Measurements from ENCODE around the gene KRTAP9-3. TPM values are rescaled to one million over a fixed set of nuclear protein-coding genes. Genes with fewer than 3 reads are reported as not detected.

The KRTAP9-3 gene
- polyA plus RNA-seq, 3 donors, result not detected

DNA sequence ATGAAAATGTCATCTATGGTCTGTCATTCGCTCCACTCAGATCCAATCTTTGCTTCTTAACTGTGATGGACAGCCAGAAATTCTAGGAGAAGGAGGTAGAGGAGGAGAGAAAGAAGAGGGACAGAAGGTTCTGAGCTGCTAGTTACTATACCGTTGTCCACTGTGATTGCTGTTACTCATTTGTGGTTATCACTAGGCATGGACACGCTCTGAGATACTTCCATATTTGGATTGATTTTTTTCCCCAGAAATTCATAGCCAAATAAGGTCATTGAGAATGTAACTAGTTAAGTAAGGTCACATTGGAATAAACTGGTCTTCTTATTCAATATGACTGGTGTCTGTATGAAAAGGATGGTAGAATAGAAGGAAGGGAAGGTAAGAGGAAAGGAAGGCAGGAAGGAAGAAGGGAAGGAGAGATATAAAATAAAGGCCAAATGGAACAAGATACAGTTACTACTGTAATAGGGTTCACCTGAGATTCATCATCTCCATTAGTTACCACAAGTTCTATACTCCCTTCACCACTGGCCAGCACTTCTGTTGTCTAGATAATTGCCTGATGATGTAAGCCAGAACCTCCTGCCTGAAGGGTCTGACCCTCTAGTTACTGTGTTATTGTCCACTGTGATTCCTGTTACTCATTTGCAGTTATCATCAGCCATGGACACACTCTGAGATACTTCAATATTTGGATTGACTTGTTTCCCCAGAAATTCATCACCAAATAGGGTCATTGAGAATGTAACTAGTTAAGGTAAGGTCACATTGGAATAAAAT, 46.1 kb downstream of the KRTAP9-3 start:
- Histone ChIP-seq H3K27ac (ENCODE audit: low read depth in 1 of 2, low read length in 2 of 2) (no peak overlapping the region), H3K4me1 (ENCODE audit: control insufficient read depth in 1 of 2, insufficient read depth in 2 of 2, low read length in 2 of 2) (no peaks in the 10 kb centered on the region), H3K9me3 (replicated peaks in 1 of 2; ENCODE audit: control insufficient read depth in 1 of 2, insufficient read depth in 1 of 2, low read length in 2 of 2) (no peaks in the 10 kb centered on the region), H2AFZ (ENCODE audit: insufficient read depth, low read depth, low read length, poor library complexity, severe bottlenecking) (no peak overlapping the region), H3K79me2 (ENCODE audit: insufficient read depth, low read length) (no peaks in the 10 kb centered on the region), H3K9ac (ENCODE audit: insufficient read depth, low read length, poor library complexity, severe bottlenecking) (no peak overlapping the region), H3K4me3 (replicated peaks in 1 of 3; ENCODE audit: low read depth in 2 of 3, low read length in 3 of 3) (no peak overlapping the region), H3K27me3 (ENCODE audit: control insufficient read depth in 2 of 2, insufficient read depth in 2 of 2, low read length in 2 of 2) (peaks cover 11 to 12% of the 10 kb centered on the region in 2 donors), H3K36me3 (replicated peaks in 1 of 2; ENCODE audit: control insufficient read depth in 1 of 2, insufficient read depth in 2 of 2, low read length in 2 of 2) (no peaks in the 10 kb centered on the region), H4K20me1 (ENCODE audit: insufficient read depth, low read length) (no peaks in the 10 kb centered on the region), H3K4me2 (replicated peaks; ENCODE audit: extremely low read depth, low read length, poor library complexity, severe bottlenecking) (no peak overlapping the region)
- intact Hi-C loops (cut with micrococcal nuclease), result no loop called here
- TF ChIP-seq, protein P1, sequence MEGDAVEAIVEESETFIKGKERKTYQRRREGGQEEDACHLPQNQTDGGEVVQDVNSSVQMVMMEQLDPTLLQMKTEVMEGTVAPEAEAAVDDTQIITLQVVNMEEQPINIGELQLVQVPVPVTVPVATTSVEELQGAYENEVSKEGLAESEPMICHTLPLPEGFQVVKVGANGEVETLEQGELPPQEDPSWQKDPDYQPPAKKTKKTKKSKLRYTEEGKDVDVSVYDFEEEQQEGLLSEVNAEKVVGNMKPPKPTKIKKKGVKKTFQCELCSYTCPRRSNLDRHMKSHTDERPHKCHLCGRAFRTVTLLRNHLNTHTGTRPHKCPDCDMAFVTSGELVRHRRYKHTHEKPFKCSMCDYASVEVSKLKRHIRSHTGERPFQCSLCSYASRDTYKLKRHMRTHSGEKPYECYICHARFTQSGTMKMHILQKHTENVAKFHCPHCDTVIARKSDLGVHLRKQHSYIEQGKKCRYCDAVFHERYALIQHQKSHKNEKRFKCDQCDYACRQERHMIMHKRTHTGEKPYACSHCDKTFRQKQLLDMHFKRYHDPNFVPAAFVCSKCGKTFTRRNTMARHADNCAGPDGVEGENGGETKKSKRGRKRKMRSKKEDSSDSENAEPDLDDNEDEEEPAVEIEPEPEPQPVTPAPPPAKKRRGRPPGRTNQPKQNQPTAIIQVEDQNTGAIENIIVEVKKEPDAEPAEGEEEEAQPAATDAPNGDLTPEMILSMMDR (IDR thresholded peaks at IDR 0.05), result no peak
- WGBS (ENCODE audit: insufficient coverage), result 100% methylated on average over 1 of the region's 3 CpGs
- DNase-seq, result no peak
- peaks cover 0 to 13% (median 10%) of the 10 kb centered on the region in 3 donors for H3K27me3 Mint-ChIP-seq (ENCODE audit: low read depth in 3 of 3)
- H3K27ac Mint-ChIP-seq, result no peak overlapping the region
- H3K4me1 Mint-ChIP-seq, result no peaks in the 10 kb centered on the region
- H3K9me3 Mint-ChIP-seq, result peaks cover 0 to 2% (median 0%) of the 10 kb centered on the region in 7 donors
- no peaks in the 10 kb centered on the region for H3K36me3 Mint-ChIP-seq
- no peak overlapping the region for H3K4me3 Mint-ChIP-seq

Small RNA genes lying within 50 kb of the gene (small RNA-seq; reads per million reads assigned to genes)
- gene KRTAP4-17P (ENCODE audit: insufficient read length, low read depth) (not detected), gene KRTAP9-10P (ENCODE audit: insufficient read length, low read depth) (not detected)

Other genes with a start within 250 kb of the KRTAP9-3 start
- gene KRT40, start 248.1 kb upstream of the KRTAP9-3 start, polyA plus RNA-seq, result not detected
- gene KRTAP3-3, start 238.3 kb upstream of the KRTAP9-3 start, polyA plus RNA-seq, result not detected
- not detected for gene KRTAP3-2, start 232.5 kb upstream of the KRTAP9-3 start, polyA plus RNA-seq
- not detected for gene KRTAP3-1, start 223.3 kb upstream of the KRTAP9-3 start, polyA plus RNA-seq
- gene KRTAP1-5, start 205.2 kb upstream of the KRTAP9-3 start, polyA plus RNA-seq, result not detected
- not detected for gene KRTAP1-4, start 202.3 kb upstream of the KRTAP9-3 start, polyA plus RNA-seq
- gene KRTAP1-3, start 197.6 kb upstream of the KRTAP9-3 start, polyA plus RNA-seq, result not detected
- gene KRTAP1-1, start 191.0 kb upstream of the KRTAP9-3 start, polyA plus RNA-seq, result not detected
- not detected for gene KRTAP2-1, start 185.1 kb upstream of the KRTAP9-3 start, polyA plus RNA-seq
- gene KRTAP2-2, start 177.2 kb upstream of the KRTAP9-3 start, polyA plus RNA-seq, result not detected
- gene KRTAP2-3, start 172.3 kb upstream of the KRTAP9-3 start, polyA plus RNA-seq, result not detected
- gene KRTAP2-4, start 166.6 kb upstream of the KRTAP9-3 start, polyA plus RNA-seq, result not detected
- gene KRTAP4-7, start 148.3 kb upstream of the KRTAP9-3 start, polyA plus RNA-seq, result not detected
- gene KRTAP4-8, start 134.3 kb upstream of the KRTAP9-3 start, polyA plus RNA-seq, result not detected
- gene KRTAP4-16, start 130.2 kb upstream of the KRTAP9-3 start, polyA plus RNA-seq, result not detected
- not detected for gene KRTAP4-9, start 127.1 kb upstream of the KRTAP9-3 start, polyA plus RNA-seq
- not detected for gene KRTAP4-11, start 114.1 kb upstream of the KRTAP9-3 start, polyA plus RNA-seq
- not detected for gene KRTAP4-12, start 108.3 kb upstream of the KRTAP9-3 start, polyA plus RNA-seq
- gene KRTAP4-6, start 91.9 kb upstream of the KRTAP9-3 start, polyA plus RNA-seq, result not detected
- not detected for gene KRTAP4-5, start 82.6 kb upstream of the KRTAP9-3 start, polyA plus RNA-seq
- gene KRTAP4-4, start 71.7 kb upstream of the KRTAP9-3 start, polyA plus RNA-seq, result not detected
- not detected for gene KRTAP4-3, start 64.2 kb upstream of the KRTAP9-3 start, polyA plus RNA-seq
- not detected for gene KRTAP4-2, start 54.2 kb upstream of the KRTAP9-3 start, polyA plus RNA-seq
- gene KRTAP4-1, start 47.5 kb upstream of the KRTAP9-3 start, polyA plus RNA-seq, result not detected
- gene KRTAP9-1, start 42.6 kb upstream of the KRTAP9-3 start, polyA plus RNA-seq, result not detected
- not detected for gene KRTAP9-2, start 5.8 kb upstream of the KRTAP9-3 start, polyA plus RNA-seq
- not detected for gene KRTAP9-8, start 5.5 kb downstream of the KRTAP9-3 start, polyA plus RNA-seq
- not detected for gene KRTAP9-4, start 17.2 kb downstream of the KRTAP9-3 start, polyA plus RNA-seq
- gene KRTAP9-9, start 22.9 kb downstream of the KRTAP9-3 start, polyA plus RNA-seq, result not detected
- not detected for gene KRTAP9-6, start 32.9 kb downstream of the KRTAP9-3 start, polyA plus RNA-seq
- gene KRTAP9-7, start 43.2 kb downstream of the KRTAP9-3 start, polyA plus RNA-seq, result not detected
- gene KRTAP29-1, start 70.4 kb downstream of the KRTAP9-3 start, polyA plus RNA-seq, result not detected
- gene KRTAP16-1, start 76.9 kb downstream of the KRTAP9-3 start, polyA plus RNA-seq, result not detected
- gene KRTAP17-1, start 83.3 kb downstream of the KRTAP9-3 start, polyA plus RNA-seq, result not detected
- gene KRT33A, start 118.4 kb downstream of the KRTAP9-3 start, polyA plus RNA-seq, result not detected
- gene KRT33B, start 137.4 kb downstream of the KRTAP9-3 start, polyA plus RNA-seq, result not detected
- not detected for gene KRT34, start 149.9 kb downstream of the KRTAP9-3 start, polyA plus RNA-seq
- gene KRT31, start 165.2 kb downstream of the KRTAP9-3 start, polyA plus RNA-seq, result not detected
- not detected for gene KRT37, start 192.1 kb downstream of the KRTAP9-3 start, polyA plus RNA-seq
- gene KRT38, start 208.5 kb downstream of the KRTAP9-3 start, polyA plus RNA-seq, result not detected
- gene KRT32, start 234.9 kb downstream of the KRTAP9-3 start, polyA plus RNA-seq, result not detected
- not detected for gene KRT35, start 248.7 kb downstream of the KRTAP9-3 start, polyA plus RNA-seq